ENCODE results near the gene LRRC46.

LRRC46 gene

GRCh38 chr17:47808830-47809480, 22.5 kb upstream of the LRRC46 start:
- no peak for DNase-seq
- Histone ChIP-seq H3K4me3 (ENCODE audit: insufficient read depth, low read depth, low read length, poor library complexity, severe bottlenecking) (no peak overlapping the region), H3K27ac (ENCODE audit: insufficient read depth, low read length, poor library complexity, severe bottlenecking) (no peak overlapping the region), H3K9me3 (ENCODE audit: control insufficient read depth, low read length) (no peaks in the 10 kb centered on the region), H3K27me3 (replicated peaks; ENCODE audit: control insufficient read depth, insufficient read depth, low read length, poor library complexity, severe bottlenecking) (no peaks in the 10 kb centered on the region), H3K36me3 (ENCODE audit: control insufficient read depth, insufficient read depth, low read length) (peaks cover 61% of the 10 kb centered on the region), H3K4me1 (ENCODE audit: control insufficient read depth, insufficient read depth, low read length, poor library complexity, severe bottlenecking) (no peaks in the 10 kb centered on the region)

GRCh38 chr17:47810200-47810821, 21.2 kb upstream of the LRRC46 start:
- H3K27ac ChIP-seq (ENCODE audit: insufficient read depth, low read length, poor library complexity, severe bottlenecking), result no peak overlapping the region
- H3K36me3 ChIP-seq (ENCODE audit: control insufficient read depth, insufficient read depth, low read length), result peaks cover 71% of the 10 kb centered on the region
- no peaks in the 10 kb centered on the region for H3K9me3 ChIP-seq (ENCODE audit: control insufficient read depth, low read length)
- H3K4me3 ChIP-seq (ENCODE audit: insufficient read depth, low read depth, low read length, poor library complexity, severe bottlenecking), result no peak overlapping the region
- H3K4me1 ChIP-seq (ENCODE audit: control insufficient read depth, insufficient read depth, low read length, poor library complexity, severe bottlenecking), result no peaks in the 10 kb centered on the region
- DNase-seq, result peak in 2 of 3 donors; percentile 12 to 23
- no peaks in the 10 kb centered on the region for H3K27me3 ChIP-seq (replicated peaks; ENCODE audit: control insufficient read depth, insufficient read depth, low read length, poor library complexity, severe bottlenecking)

- Histone ChIP-seq H3K4me3 (ENCODE audit: insufficient read depth, low read depth, low read length, poor library complexity, severe bottlenecking) (no peak overlapping the region), H3K4me1 (ENCODE audit: control insufficient read depth, insufficient read depth, low read length, poor library complexity, severe bottlenecking) (no peaks in the 10 kb centered on the region), H3K36me3 (ENCODE audit: control insufficient read depth, insufficient read depth, low read length) (peaks cover 78% of the 10 kb centered on the region), H3K9me3 (ENCODE audit: control insufficient read depth, low read length) (no peaks in the 10 kb centered on the region), H3K27ac (ENCODE audit: insufficient read depth, low read length, poor library complexity, severe bottlenecking) (no peak overlapping the region), H3K27me3 (replicated peaks; ENCODE audit: control insufficient read depth, insufficient read depth, low read length, poor library complexity, severe bottlenecking) (no peaks in the 10 kb centered on the region)
- DNase-seq, result no peak
These were observed 20.4 kb upstream of the LRRC46 start for GRCh38 chr17:47810901-47811635.

GRCh38 chr17:47811709-47812108, 19.8 kb upstream of the LRRC46 start:
- H3K9me3 ChIP-seq (ENCODE audit: control insufficient read depth, low read length), result no peaks in the 10 kb centered on the region
- H3K4me3 ChIP-seq (ENCODE audit: insufficient read depth, low read depth, low read length, poor library complexity, severe bottlenecking), result no peak overlapping the region
- no peaks in the 10 kb centered on the region for H3K4me1 ChIP-seq (ENCODE audit: control insufficient read depth, insufficient read depth, low read length, poor library complexity, severe bottlenecking)
- no peak overlapping the region for H3K27ac ChIP-seq (ENCODE audit: insufficient read depth, low read length, poor library complexity, severe bottlenecking)
- H3K36me3 ChIP-seq (ENCODE audit: control insufficient read depth, insufficient read depth, low read length), result peaks cover 84% of the 10 kb centered on the region
- H3K27me3 ChIP-seq (replicated peaks; ENCODE audit: control insufficient read depth, insufficient read depth, low read length, poor library complexity, severe bottlenecking), result no peaks in the 10 kb centered on the region
- DNase-seq, result no peak

GRCh38 chr17:47812146-47812920, 19.1 kb upstream of the LRRC46 start:
- no peaks in the 10 kb centered on the region for H3K9me3 ChIP-seq (ENCODE audit: control insufficient read depth, low read length)
- no peak overlapping the region for H3K4me3 ChIP-seq (ENCODE audit: insufficient read depth, low read depth, low read length, poor library complexity, severe bottlenecking)
- DNase-seq, result no peak
- peaks cover 91% of the 10 kb centered on the region for H3K36me3 ChIP-seq (ENCODE audit: control insufficient read depth, insufficient read depth, low read length)
- H3K27ac ChIP-seq (ENCODE audit: insufficient read depth, low read length, poor library complexity, severe bottlenecking), result no peak overlapping the region
- no peaks in the 10 kb centered on the region for H3K4me1 ChIP-seq (ENCODE audit: control insufficient read depth, insufficient read depth, low read length, poor library complexity, severe bottlenecking)
- H3K27me3 ChIP-seq (replicated peaks; ENCODE audit: control insufficient read depth, insufficient read depth, low read length, poor library complexity, severe bottlenecking), result no peaks in the 10 kb centered on the region

- Histone ChIP-seq H3K9me3 (ENCODE audit: control insufficient read depth, low read length) (no peaks in the 10 kb centered on the region), H3K27ac (ENCODE audit: insufficient read depth, low read length, poor library complexity, severe bottlenecking) (no peak overlapping the region), H3K4me3 (ENCODE audit: insufficient read depth, low read depth, low read length, poor library complexity, severe bottlenecking) (no peak overlapping the region), H3K27me3 (replicated peaks; ENCODE audit: control insufficient read depth, insufficient read depth, low read length, poor library complexity, severe bottlenecking) (no peaks in the 10 kb centered on the region), H3K36me3 (ENCODE audit: control insufficient read depth, insufficient read depth, low read length) (peaks cover 91% of the 10 kb centered on the region), H3K4me1 (ENCODE audit: control insufficient read depth, insufficient read depth, low read length, poor library complexity, severe bottlenecking) (no peaks in the 10 kb centered on the region)
- no peak for DNase-seq
These were observed 18.4 kb upstream of the LRRC46 start for GRCh38 chr17:47813077-47813476.

GRCh38 chr17:47813512-47814031, 17.9 kb upstream of the LRRC46 start:
- Histone ChIP-seq H3K9me3 (ENCODE audit: control insufficient read depth, low read length) (no peaks in the 10 kb centered on the region), H3K27me3 (replicated peaks; ENCODE audit: control insufficient read depth, insufficient read depth, low read length, poor library complexity, severe bottlenecking) (no peaks in the 10 kb centered on the region), H3K27ac (ENCODE audit: insufficient read depth, low read length, poor library complexity, severe bottlenecking) (no peak overlapping the region), H3K4me1 (ENCODE audit: control insufficient read depth, insufficient read depth, low read length, poor library complexity, severe bottlenecking) (no peaks in the 10 kb centered on the region), H3K36me3 (ENCODE audit: control insufficient read depth, insufficient read depth, low read length) (peaks cover 91% of the 10 kb centered on the region), H3K4me3 (ENCODE audit: insufficient read depth, low read depth, low read length, poor library complexity, severe bottlenecking) (no peak overlapping the region)
- no peak for DNase-seq

GRCh38 chr17:47815106-47815918, 16.2 kb upstream of the LRRC46 start:
- peaks cover 84% of the 10 kb centered on the region for H3K36me3 ChIP-seq (ENCODE audit: control insufficient read depth, insufficient read depth, low read length)

GRCh38 chr17:47816111-47816735, 15.2 kb upstream of the LRRC46 start:
- peaks cover 75% of the 10 kb centered on the region for H3K36me3 ChIP-seq (ENCODE audit: control insufficient read depth, insufficient read depth, low read length)
- H3K4me1 ChIP-seq (ENCODE audit: control insufficient read depth, insufficient read depth, low read length, poor library complexity, severe bottlenecking), result peaks cover 8% of the 10 kb centered on the region
- no peak overlapping the region for H3K4me3 ChIP-seq (ENCODE audit: insufficient read depth, low read depth, low read length, poor library complexity, severe bottlenecking)
- no peak for DNase-seq
- H3K27me3 ChIP-seq (replicated peaks; ENCODE audit: control insufficient read depth, insufficient read depth, low read length, poor library complexity, severe bottlenecking), result no peaks in the 10 kb centered on the region
- no peaks in the 10 kb centered on the region for H3K9me3 ChIP-seq (ENCODE audit: control insufficient read depth, low read length)
- H3K27ac ChIP-seq (ENCODE audit: insufficient read depth, low read length, poor library complexity, severe bottlenecking), result no peak overlapping the region

More at GRCh38 chr17:47815106-47815918, 16.2 kb upstream of the LRRC46 start:
- Histone ChIP-seq H3K4me3 (ENCODE audit: insufficient read depth, low read depth, low read length, poor library complexity, severe bottlenecking) (no peak overlapping the region), H3K27me3 (replicated peaks; ENCODE audit: control insufficient read depth, insufficient read depth, low read length, poor library complexity, severe bottlenecking) (no peaks in the 10 kb centered on the region), H3K27ac (ENCODE audit: insufficient read depth, low read length, poor library complexity, severe bottlenecking) (no peak overlapping the region), H3K4me1 (ENCODE audit: control insufficient read depth, insufficient read depth, low read length, poor library complexity, severe bottlenecking) (no peaks in the 10 kb centered on the region), H3K9me3 (ENCODE audit: control insufficient read depth, low read length) (no peaks in the 10 kb centered on the region)
- DNase-seq, result no peak

Measured in effector memory CD4-positive, alpha-beta T cell (primary cell).